B cell (primary cell): ENCODE results near the gene ZNF385A.

Experiments used
- EZH2 ChIP-seq: IDR thresholded peaks from 2 replicates; pipeline ENCODE4 v1.6.1; 2012; ENCODE audit warnings: borderline replicate concordance, low read depth, mild to moderate bottlenecking, moderate library complexity, low read length; ENCODE audit not compliant: insufficient read depth, poor library complexity, severe bottlenecking
- TF ChIP-seq, protein P1 (sequence below): fragments of 200-600 bp; IDR thresholded peaks from one replicate; pipeline ENCODE4 v1.8.0; 2022; ENCODE audit warnings: antibody characterized with exemption, mild to moderate bottlenecking

DNA sequence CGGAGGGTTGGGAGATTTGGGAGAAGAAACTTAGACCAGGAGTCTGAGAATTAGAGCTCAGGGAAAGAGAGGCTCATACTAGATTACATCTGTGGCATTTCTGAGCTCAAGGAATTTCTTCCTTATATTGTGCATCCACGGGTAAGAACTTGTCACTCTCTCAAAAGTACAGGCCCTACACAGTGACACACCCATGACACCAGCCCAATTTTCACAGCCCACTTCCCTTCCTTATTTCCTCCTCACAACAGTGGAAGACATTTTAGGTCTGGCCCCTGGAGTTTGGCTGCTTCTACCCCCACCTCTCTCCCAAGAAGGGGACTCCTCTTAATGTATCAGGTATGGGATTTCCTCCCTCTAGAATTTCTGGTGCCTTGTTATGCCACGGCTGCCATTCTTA is 9.2 kb upstream of the ZNF385A start:
- TF ChIP-seq, protein P1, sequence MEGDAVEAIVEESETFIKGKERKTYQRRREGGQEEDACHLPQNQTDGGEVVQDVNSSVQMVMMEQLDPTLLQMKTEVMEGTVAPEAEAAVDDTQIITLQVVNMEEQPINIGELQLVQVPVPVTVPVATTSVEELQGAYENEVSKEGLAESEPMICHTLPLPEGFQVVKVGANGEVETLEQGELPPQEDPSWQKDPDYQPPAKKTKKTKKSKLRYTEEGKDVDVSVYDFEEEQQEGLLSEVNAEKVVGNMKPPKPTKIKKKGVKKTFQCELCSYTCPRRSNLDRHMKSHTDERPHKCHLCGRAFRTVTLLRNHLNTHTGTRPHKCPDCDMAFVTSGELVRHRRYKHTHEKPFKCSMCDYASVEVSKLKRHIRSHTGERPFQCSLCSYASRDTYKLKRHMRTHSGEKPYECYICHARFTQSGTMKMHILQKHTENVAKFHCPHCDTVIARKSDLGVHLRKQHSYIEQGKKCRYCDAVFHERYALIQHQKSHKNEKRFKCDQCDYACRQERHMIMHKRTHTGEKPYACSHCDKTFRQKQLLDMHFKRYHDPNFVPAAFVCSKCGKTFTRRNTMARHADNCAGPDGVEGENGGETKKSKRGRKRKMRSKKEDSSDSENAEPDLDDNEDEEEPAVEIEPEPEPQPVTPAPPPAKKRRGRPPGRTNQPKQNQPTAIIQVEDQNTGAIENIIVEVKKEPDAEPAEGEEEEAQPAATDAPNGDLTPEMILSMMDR: no peak
- TF ChIP-seq EZH2: no peak
